H9 (cell line): Measurements from ENCODE around the gene KAT5. TPM values are rescaled to one million over a fixed set of nuclear protein-coding genes. Genes with fewer than 3 reads are reported as not detected.

Source experiments
- DNase-seq: peaks from one replicate; pipeline ENCODE4 v3.0.0-alpha.2; 2017
- H2AFZ ChIP-seq: one replicate; pipeline ENCODE4 v1.6.1; 2013; ENCODE audit warnings: mild to moderate bottlenecking, low read length, control low read depth, moderate library complexity
- H2AK5ac ChIP-seq: 2 replicates; pipeline ENCODE4 v1.6.1; 2013; ENCODE audit warnings: low read length, control low read depth, mixed read lengths; ENCODE audit not compliant: insufficient read length
- H2BK120ac ChIP-seq: one replicate; pipeline ENCODE4 v1.6.1; 2013; ENCODE audit warnings: low read depth, mild to moderate bottlenecking, low read length, control low read depth, inconsistent platforms; ENCODE audit not compliant: poor library complexity, severe bottlenecking
- H2BK12ac ChIP-seq: 2 replicates; pipeline ENCODE4 v1.6.1; 2013; ENCODE audit warnings: low read length, control low read depth, mixed read lengths, low read depth; ENCODE audit not compliant: insufficient read length
- H2BK15ac ChIP-seq: 2 replicates; pipeline ENCODE4 v1.6.1; 2013; ENCODE audit warnings: low read depth, low read length, control low read depth
- H2BK20ac ChIP-seq: one replicate; pipeline ENCODE4 v1.6.1; 2013; ENCODE audit warnings: low read depth, mild to moderate bottlenecking, low read length, control low read depth, inconsistent platforms; ENCODE audit not compliant: poor library complexity, severe bottlenecking
- H2BK5ac ChIP-seq: 2 replicates; pipeline ENCODE4 v1.6.1; 2013; ENCODE audit warnings: low read length, control low read depth, mixed read lengths; ENCODE audit not compliant: insufficient read length
- H3K14ac ChIP-seq: 2 replicates; pipeline ENCODE4 v1.6.1; 2013; ENCODE audit warnings: low read length, control low read depth; ENCODE audit not compliant: insufficient read depth
- H3K18ac ChIP-seq: 2 replicates; pipeline ENCODE4 v1.6.1; 2013; ENCODE audit warnings: low read depth, mild to moderate bottlenecking, mixed read lengths, low read length, control low read depth; ENCODE audit not compliant: insufficient read length
- H3K23ac ChIP-seq: 2 replicates; pipeline ENCODE4 v1.6.1; 2013; ENCODE audit warnings: low read length, control low read depth, mixed read lengths, low read depth; ENCODE audit not compliant: insufficient read length
- H3K23me2 ChIP-seq: 2 replicates; pipeline ENCODE4 v1.6.1; 2013; ENCODE audit warnings: low read depth, mild to moderate bottlenecking, mixed read lengths, low read length, control low read depth; ENCODE audit not compliant: insufficient read length, poor library complexity, severe bottlenecking
- H3K27ac ChIP-seq: 2 replicates; pipeline ENCODE4 v1.5.1; 2013; ENCODE audit warnings: low read length, control low read depth, mixed read lengths, low read depth; ENCODE audit not compliant: insufficient read length
- H3K27me3 ChIP-seq: 2 replicates; pipeline ENCODE4 v1.6.1; 2013; ENCODE audit warnings: low read length, control low read depth, inconsistent platforms; ENCODE audit not compliant: insufficient read depth
- H3K4ac ChIP-seq: 2 replicates; pipeline ENCODE4 v1.6.1; 2013; ENCODE audit warnings: low read depth, mild to moderate bottlenecking, control low read depth, inconsistent platforms, low read length, moderate library complexity
- H3K4me1 ChIP-seq: 2 replicates; pipeline ENCODE4 v1.6.1; 2013; ENCODE audit warnings: low read length, control low read depth, inconsistent platforms; ENCODE audit not compliant: insufficient read depth
- H3K4me2 ChIP-seq: 2 replicates; pipeline ENCODE4 v1.6.1; 2013; ENCODE audit warnings: low read length, control low read depth, mixed read lengths; ENCODE audit not compliant: insufficient read length, insufficient read depth
- H3K56ac ChIP-seq: 2 replicates; pipeline ENCODE4 v1.6.1; 2013; ENCODE audit warnings: low read depth, mild to moderate bottlenecking, mixed read lengths, low read length, control low read depth; ENCODE audit not compliant: insufficient read length
- H3K79me1 ChIP-seq: 2 replicates; pipeline ENCODE4 v1.6.1; 2013; ENCODE audit warnings: low read depth, mild to moderate bottlenecking, moderate library complexity, low read length, control low read depth, inconsistent platforms; ENCODE audit not compliant: insufficient read depth, poor library complexity, severe bottlenecking
- H3K79me2 ChIP-seq: 2 replicates; pipeline ENCODE4 v1.6.1; 2013; ENCODE audit warnings: low read length, control low read depth, inconsistent platforms; ENCODE audit not compliant: insufficient read depth
- H3K9ac ChIP-seq: 2 replicates; pipeline ENCODE4 v1.6.1; 2013; ENCODE audit warnings: low read length, control low read depth, mixed read lengths; ENCODE audit not compliant: insufficient read length; ENCODE audit errors: extremely low read depth
- H3K9me3 ChIP-seq: one replicate; pipeline ENCODE4 v1.6.1; 2013; ENCODE audit warnings: low read depth, low read length, inconsistent platforms; ENCODE audit not compliant: control insufficient read depth
- H3T11ph ChIP-seq: one replicate; pipeline ENCODE4 v1.6.1; 2013; ENCODE audit warnings: mild to moderate bottlenecking, low read length, control low read depth, inconsistent platforms
- H4K20me1 ChIP-seq: one replicate; pipeline ENCODE4 v1.6.1; 2013; ENCODE audit not compliant: control insufficient read depth, insufficient read length, insufficient read depth
- H4K5ac ChIP-seq: 2 replicates; pipeline ENCODE4 v1.6.1; 2013; ENCODE audit warnings: low read depth, mild to moderate bottlenecking, mixed read lengths, low read length, control low read depth; ENCODE audit not compliant: insufficient read length
- H4K8ac ChIP-seq: replicated peaks from 2 replicates; pipeline ENCODE4 v1.6.1; 2013; ENCODE audit warnings: low read length, control low read depth, mixed read lengths, low read depth; ENCODE audit not compliant: insufficient read length
- H4K91ac ChIP-seq: 2 replicates; pipeline ENCODE4 v1.6.1; 2013; ENCODE audit warnings: low read depth, mild to moderate bottlenecking, moderate library complexity, mixed read lengths, low read length, control low read depth; ENCODE audit not compliant: insufficient read length
- H3K27ac Mint-ChIP-seq, 3 experiments: 2 replicates in 2 of 3; 3 replicates in 1 of 3; pipeline ENCODE4 v1.8.0; 2020 to 2021; ENCODE audit warnings: mixed read lengths in 3 of 3, mild to moderate bottlenecking in 1 of 3, moderate library complexity in 1 of 3
- H3K27me3 Mint-ChIP-seq: 2 replicates; pipeline ENCODE4 v1.8.0; 2021; ENCODE audit warnings: low read depth, mild to moderate bottlenecking, moderate library complexity, mixed read lengths
- H3K36me3 Mint-ChIP-seq, 3 experiments: 2 replicates in 2 of 3; 3 replicates in 1 of 3; pipeline ENCODE4 v1.8.0; 2020 to 2021; ENCODE audit warnings: low read depth in 3 of 3, mixed read lengths in 3 of 3; ENCODE audit not compliant: insufficient read depth in 1 of 3
- H3K4me1 Mint-ChIP-seq, 2 experiments: 2 replicates each; pipeline ENCODE4 v1.8.0; 2020; ENCODE audit warnings: mixed read lengths in 2 of 2
- H3K4me3 Mint-ChIP-seq, 2 experiments: 2 replicates in 1 of 2; 3 replicates in 1 of 2; pipeline ENCODE4 v1.8.0; 2020 to 2021; ENCODE audit warnings: mild to moderate bottlenecking in 2 of 2, mixed read lengths in 2 of 2, moderate library complexity in 1 of 2
- H3K9me3 Mint-ChIP-seq, 2 experiments: 2 replicates in 1 of 2; 3 replicates in 1 of 2; pipeline ENCODE4 v1.8.0; 2020; ENCODE audit warnings: mild to moderate bottlenecking in 2 of 2, mixed read lengths in 2 of 2, moderate library complexity in 1 of 2
- CTCF ChIP-seq: fragments of 200-600 bp; sonication (generic); conservative IDR thresholded peaks from 3 replicates; pipeline ENCODE4 v1.8.0; 2021; ENCODE audit warnings: antibody characterized with exemption, mild to moderate bottlenecking
- WGBS: extraction: QIAGEN DNeasy Blood & Tissue Kit; methylation state at CpG from one replicate; pipeline ENCODE4 v1.1.7; 2013; ENCODE audit warnings: missing lambda C conversion rate, low lambda C conversion rate, mixed read lengths; ENCODE audit not compliant: insufficient read length; ENCODE audit errors: extremely low coverage; 5-methylcytosine and 5-hydroxymethylcytosine counted together
- total RNA-seq: library from RNA; stranded (reverse); gene quantifications from 2 replicates; pipeline ENCODE4 v1.2.1, GENCODE V29; 2021

The KAT5 gene
- total RNA-seq, 1 experiment from 2014 or later: 56.7 TPM

GRCh38 chr11:65726660-65727059, 14.6 kb downstream of the KAT5 start:
- Histone ChIP-seq H2BK5ac (no peak overlapping the region), H2BK12ac (no peak overlapping the region), H3K27me3 (no peaks in the 10 kb centered on the region), H3K14ac (no peak overlapping the region), H4K20me1 (no peaks in the 10 kb centered on the region), H2BK120ac (no peak overlapping the region), H3K4ac (no peak overlapping the region), H3K4me2 (no peak overlapping the region), H3K4me1 (no peaks in the 10 kb centered on the region), H3K23ac (no peak overlapping the region), H2BK20ac (no peak overlapping the region), H4K5ac (no peak overlapping the region), H2AK5ac (no peak overlapping the region), H3K9me3 (no peaks in the 10 kb centered on the region), H3T11ph (no peak overlapping the region), H3K79me1 (no peaks in the 10 kb centered on the region), H3K27ac (no peak overlapping the region), H3K18ac (no peak overlapping the region), H4K91ac (no peak overlapping the region), H3K23me2 (no peaks in the 10 kb centered on the region), H2AFZ (no peak overlapping the region), H4K8ac (no peak overlapping the region), H3K9ac (no peak overlapping the region), H3K79me2 (no peaks in the 10 kb centered on the region), H2BK15ac (no peak overlapping the region), H3K56ac (no peak overlapping the region)
- no CpG with 5 or more reads among the region's 6 CpGs for WGBS
- Mint-ChIP-seq H3K9me3 (peaks cover under 1% of the 10 kb centered on the region in 2 experiments; a peak in 3 of 5 replicates), H3K27ac (no peak overlapping the region), H3K4me1 (no peaks in the 10 kb centered on the region), H3K36me3 (no peaks in the 10 kb centered on the region), H3K27me3 (peaks cover 28% of the 10 kb centered on the region), H3K4me3 (no peak overlapping the region; a peak in 1 of 5 replicates)
- DNase-seq: no peak
- peak; percentile 56 for TF ChIP-seq CTCF
